GM19467 (cell line): ENCODE data around the gene TYMP.

Experiments used
- ATAC-seq: cut with Tn5 transposase; IDR thresholded peaks from one replicate; pipeline ENCODE4 v1.9.1; 2021; ENCODE audit warnings: mild to moderate bottlenecking, moderate library complexity; ENCODE audit not compliant: unreplicated experiment

The TYMP gene, protein sequence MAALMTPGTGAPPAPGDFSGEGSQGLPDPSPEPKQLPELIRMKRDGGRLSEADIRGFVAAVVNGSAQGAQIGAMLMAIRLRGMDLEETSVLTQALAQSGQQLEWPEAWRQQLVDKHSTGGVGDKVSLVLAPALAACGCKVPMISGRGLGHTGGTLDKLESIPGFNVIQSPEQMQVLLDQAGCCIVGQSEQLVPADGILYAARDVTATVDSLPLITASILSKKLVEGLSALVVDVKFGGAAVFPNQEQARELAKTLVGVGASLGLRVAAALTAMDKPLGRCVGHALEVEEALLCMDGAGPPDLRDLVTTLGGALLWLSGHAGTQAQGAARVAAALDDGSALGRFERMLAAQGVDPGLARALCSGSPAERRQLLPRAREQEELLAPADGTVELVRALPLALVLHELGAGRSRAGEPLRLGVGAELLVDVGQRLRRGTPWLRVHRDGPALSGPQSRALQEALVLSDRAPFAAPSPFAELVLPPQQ

GRCh38 chr22:50529897-50530579 lies at the start of gene TYMP:
TSS of gene TYMP (minus strand) at chr22:50530012. CDS start at chr22:50529709, 303 bp downstream.
- ATAC-seq: no peak

DNA sequence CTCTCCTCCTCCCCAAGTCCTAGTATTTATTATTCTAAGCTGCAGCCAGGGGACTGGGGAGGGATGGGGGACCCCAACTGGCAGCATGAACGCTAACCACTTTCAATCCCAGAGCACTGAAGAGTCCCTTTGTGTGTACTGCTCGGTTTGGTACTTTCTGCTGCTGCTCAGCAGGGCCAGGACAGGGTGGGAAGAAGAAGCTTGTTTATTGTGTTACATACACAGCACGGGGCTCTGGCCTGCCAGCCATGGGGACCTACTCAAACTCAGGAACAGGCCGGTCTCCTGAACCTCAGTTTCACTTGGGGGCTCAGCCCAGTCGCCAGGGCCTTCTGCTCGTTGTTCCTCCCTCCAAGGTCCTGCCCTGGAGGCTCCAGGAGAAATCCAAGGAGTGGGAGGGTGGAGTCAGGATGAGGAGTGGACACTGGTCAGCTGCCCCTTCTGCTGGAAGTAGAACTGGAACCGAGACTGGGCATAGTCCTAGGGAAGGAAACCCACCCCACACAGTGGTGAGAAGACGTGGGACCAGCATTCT lies 49.0 kb upstream of the TYMP start:
- ATAC-seq: no peak

DNA sequence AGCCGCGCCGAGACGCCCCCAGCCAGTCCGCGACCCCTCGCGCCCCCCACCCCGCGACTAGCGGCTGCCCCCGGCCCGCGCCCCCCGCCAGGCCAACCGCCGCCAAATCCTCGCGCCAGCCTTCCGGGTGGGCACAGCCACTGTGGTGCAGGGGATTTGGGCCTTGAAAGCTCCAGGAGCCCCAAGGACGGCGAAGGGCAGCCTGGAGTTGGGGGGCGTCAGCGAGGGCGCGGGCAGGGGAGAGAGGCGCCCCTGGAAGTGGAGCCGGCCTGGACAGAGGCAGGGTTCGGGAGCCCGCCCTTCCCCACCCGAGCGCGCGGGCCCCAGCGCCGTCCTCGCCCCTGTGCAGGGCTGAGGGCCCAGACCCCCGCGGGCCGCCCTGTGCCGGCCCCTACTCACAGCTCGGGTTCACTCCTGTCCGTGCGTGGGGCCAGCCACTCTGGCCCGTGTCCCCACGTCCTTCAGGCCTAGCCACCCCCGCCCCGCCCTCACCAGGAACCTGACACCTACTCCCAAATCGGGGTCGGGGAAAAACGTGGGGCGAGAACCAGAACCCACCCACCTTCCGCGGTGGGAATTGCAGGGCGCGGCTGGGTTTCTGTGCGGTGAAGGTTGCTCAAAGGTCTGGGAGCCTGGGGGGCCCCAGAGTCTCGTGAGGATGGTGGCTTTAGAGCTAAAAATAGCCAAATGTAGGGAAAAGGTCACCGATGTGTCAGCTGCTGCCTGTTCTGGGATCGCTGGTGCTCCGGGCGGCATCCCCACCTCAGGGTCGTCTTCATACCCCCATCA lies 48.4 kb upstream of the TYMP start, which contains the start of gene CPT1B:
CPT1B (minus strand) TSS at position 441 of the 789 bp plus-strand sequence. CDS start 512 bp downstream, outside the sequence.
- ATAC-seq: no peak

DNA sequence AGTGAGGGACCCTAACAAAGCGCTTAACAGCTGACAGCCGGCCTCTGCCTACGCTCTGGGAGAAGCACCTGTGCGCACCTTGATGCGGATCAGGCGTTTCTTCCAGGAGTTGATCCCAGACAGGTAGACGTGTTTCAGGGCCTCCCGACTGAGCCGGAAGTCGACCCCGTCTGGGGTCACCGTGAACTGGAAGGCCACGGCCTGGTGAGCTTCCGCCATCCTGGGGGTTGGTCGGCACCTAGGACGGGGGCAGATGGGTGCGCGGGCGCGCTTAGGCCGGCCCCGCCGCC lies 47.8 kb upstream of the TYMP start:
- ATAC-seq: no peak

DNA sequence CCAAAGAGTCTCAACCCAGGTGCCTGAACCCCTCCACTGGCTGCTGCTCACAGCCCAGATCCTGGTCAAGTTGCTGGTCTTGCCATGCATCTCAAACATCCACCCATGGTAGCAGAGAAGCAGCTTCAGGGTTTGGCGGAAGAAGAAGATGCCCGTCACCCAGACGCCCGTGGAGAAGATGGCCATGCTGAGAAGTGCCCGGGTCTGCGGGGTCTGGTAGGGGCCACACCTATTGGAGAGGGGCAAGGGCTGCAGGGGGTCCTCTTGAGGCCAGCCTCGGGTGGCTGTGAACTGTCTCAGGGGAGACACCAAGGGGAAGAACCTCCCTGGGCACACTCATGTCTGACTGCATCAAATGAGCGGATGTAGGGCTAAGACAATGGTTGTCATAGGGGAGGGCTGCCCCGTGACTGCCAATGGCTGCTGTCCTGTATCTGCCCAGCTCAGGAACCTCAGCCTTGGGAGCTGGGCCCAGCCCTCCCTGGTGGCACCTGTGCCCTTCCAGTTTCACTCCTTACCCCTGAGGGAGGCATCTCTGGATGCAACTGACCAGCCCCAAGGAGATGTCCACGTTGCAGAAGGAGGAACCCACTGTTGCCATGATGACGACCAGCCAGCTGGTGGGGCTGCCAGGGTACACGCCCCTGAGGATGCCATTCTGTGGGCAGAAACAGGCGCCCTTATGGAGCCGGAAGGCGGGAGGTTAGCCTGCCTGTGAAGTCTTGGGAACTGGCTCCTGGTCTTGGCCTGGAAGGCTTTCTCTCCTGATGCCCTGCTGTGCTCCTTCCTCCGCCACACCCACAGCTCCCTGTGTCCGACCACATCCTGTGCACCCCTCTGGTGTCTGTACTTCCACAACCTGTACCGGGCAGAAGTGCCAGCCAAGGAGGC lies 47.2 kb upstream of the TYMP start:
- ATAC-seq: no peak

GRCh38 chr22:50576070-50576469 lies 46.3 kb upstream of the TYMP start:
- no peak for ATAC-seq

DNA sequence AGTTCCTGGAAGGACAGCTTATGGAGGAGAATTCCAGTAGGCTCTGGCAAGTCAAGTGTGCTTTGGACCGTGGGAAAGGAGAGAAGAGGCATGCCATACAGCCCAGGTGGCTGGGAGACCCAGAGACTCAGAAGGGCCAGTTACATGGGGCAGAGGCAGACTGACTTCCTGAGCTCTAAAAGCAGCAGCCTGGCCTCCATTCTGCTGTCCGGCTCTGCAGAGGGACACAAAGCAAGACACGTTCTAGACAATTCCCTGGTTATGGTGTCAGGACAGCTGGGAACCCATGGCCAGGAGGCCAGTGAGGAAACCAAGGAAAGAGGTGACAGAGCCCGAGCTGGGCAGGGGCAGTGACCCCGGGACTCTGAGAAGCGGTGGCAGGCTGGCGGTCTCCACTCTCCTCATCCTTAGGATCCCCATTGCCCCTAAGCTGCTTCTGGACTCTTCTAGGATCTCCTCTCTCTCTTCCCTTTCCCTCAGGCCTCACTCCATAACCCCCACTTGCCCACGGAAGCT lies 45.7 kb upstream of the TYMP start:
- no peak for ATAC-seq

DNA sequence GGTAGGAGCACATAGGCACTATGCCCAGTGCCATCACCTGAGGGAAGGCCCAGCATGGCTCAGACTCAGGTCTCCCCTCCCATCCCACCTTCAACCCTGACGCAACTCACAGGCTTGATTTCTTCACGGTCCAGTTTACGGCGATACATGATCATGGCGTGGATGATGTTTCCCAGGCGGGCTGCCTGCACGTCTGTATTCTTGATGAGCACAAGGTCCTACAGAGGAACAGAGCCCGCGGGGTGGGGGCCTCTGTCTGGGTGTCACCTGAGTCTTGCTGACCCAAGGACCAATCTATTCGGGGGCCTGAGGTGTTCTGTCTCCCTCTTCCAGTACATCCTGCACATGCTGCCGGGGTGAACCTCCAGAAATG lies 44.6 kb upstream of the TYMP start:
- no peak for ATAC-seq

DNA sequence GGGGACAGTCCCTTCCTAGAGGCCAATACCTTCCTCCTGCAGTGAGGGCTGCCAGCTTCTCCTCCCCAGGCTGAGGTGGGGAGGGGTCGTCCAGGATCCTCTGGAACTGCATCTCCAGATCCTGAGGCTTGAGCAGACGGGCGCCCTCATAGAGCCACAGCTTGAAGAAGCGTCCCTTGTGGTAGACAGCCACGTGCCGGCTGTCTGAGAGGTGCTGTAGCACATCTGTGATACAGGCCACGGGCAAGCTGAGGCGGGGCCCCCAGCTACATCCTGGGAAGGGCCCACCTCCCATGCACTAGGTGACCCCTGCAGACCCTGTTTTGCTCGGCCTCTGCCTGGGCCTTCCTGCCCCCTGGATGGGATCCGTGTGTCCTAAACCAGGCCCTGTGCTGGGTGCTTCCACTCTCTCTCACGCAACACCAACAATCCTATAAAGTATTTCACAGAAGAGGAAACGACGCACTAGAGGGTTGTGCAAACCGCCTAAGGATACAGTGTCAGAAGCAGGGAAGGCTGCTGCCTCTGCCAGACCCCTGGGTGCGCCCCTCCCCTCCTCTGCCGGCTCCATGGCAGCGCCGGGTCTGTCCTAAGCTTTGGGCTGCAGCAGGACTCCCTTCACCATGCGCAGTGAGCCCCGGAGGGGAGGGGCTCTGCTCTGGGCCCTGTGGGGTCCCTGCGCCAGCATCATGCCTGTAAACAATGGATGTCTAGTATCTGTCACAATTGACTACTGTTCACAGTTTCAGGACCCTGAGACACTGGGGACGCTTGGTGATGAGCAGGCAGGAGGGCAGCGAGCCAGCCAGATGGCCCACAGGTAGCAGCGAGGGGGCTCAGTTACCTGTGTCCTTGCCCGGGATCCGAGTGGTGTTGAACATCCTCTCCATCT lies 43.9 kb upstream of the TYMP start:
- no peak for ATAC-seq

- no peak for ATAC-seq
Measured at GRCh38 chr22:50572965-50573364, 43.2 kb upstream of the TYMP start.

DNA sequence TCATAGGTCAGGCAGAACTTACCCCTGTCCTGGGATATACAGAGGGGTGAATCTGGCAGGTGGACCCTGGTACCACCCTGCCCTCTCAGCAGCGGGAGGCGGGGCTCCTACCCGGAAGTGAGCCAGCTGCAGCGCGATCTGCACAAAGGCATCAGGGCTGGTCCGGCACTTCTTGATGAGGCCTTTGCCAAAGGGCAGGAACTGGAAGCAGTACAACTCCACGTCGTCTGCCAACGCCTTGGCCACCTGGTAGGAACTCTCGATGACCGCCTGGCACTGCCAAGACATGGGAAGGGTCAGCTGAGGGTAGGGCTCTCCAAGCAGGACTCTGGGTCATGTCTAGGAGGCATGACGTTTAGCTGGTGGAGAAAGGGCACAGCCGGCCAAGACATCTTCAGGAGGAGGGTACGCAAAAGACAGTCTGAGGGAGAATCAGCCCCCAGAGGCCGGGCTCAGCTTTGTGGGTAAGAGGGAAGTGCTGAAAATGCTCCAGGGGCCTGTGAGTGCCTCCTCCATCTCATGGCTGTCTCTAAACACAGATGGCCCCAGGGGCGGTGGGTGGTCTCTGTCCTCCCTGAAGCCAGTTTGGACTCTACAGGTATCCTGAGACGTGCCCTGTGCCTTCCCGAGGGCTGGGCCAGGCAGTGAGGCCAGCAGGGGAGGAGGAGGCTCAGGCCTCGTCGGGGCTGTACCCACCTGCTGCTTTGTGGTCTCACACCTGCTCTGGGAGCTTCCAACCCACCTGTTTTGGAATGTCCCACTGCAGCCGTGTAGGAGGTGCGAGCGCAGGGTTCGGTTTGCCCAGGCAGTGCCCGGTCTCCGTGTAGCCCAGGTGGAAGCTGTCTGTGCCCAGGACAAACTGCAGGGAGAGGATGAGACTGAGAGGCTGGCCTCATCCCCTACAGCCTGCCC lies 41.7 kb upstream of the TYMP start:
- no peak for ATAC-seq

DNA sequence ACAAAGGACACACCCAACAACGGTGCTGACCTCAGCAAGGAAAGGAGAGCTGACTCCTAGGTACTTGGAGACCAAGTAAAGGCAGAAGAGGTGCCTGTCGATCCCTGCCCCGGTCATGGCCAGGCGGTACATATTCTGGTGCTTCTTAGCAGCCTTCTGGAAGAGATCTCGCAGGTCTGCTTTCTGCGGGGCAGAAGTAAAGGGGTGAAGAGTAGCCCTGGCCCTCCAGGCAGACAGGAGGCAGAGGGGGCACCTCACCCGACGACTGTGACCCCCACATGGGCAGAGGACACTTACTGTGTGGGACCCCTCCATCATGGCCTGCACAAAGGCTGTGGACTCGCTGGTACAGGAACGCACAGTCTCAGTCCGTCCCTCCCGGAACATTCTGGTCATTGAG lies 41.0 kb upstream of the TYMP start:
- ATAC-seq: no peak

DNA sequence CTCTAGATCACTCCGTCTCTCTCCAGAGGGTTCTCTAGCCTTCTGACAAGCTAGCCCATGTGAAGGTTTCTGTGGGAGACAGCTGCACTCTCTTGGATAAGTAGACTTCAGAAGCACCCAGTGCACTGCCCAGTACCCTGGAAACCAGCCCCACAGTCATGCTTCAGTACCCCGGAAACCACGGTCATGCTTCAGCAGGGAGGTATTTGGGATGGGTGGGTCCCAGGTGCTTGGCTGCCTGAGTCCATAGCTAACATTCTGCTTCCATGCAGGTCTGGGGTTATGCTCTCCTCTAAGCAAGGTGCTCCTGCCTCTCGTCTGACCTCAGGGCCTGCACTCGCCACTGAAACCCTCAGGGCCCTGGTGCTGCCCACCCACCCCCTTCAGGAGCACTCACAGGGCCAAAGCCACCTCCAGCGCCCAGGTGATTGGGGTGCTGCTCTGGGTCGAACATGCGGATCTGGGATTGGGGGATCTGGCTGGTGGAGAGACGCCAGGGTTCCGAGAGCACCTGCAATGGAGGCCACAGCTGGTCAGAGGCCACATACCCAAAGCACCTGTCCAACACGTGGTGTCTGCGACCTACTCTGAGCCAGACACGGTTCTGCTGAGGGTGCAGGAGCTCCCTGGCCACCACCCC lies 40.2 kb upstream of the TYMP start:
- no peak for ATAC-seq

GRCh38 chr22:50569041-50569459 lies 39.2 kb upstream of the TYMP start:
- ATAC-seq: no peak

- ATAC-seq: no peak
Measured at GRCh38 chr22:50568626-50569025, 38.8 kb upstream of the TYMP start.

GRCh38 chr22:50567721-50568252 lies 38.0 kb upstream of the TYMP start:
- ATAC-seq: no peak

DNA sequence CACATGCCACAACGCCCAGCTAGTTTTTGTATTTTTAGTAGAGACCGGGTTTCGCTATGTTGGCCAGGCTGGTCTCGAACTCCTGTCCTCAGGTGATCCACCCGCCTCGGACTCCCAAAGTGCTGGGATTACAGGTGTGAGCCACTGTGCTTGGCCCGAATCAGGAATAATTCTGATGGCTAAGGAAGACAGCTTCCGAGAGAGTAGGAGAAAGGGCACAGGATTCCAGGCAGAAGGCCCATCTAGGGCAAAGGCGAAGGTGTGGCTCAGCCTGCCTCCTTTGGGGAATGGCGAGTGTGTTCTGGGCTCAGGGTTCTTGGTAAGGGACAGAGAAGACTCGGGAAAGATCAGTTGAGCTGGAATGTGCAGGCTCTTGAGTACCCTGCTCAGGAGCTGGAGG lies 34.5 kb upstream of the TYMP start:
- ATAC-seq: no peak
